Hematopoietic multipotent progenitor cell treated with erythropoietin and hydrocortisone succinate and interleukin-3 and kit ligand, for 8 days (in vitro differentiated cells): ENCODE results near the gene BOC.

ENCODE experiments used
- DNase-seq: peaks from one replicate; pipeline ENCODE4 v3.0.0-alpha.2; 2015

Gene BOC

DNA sequence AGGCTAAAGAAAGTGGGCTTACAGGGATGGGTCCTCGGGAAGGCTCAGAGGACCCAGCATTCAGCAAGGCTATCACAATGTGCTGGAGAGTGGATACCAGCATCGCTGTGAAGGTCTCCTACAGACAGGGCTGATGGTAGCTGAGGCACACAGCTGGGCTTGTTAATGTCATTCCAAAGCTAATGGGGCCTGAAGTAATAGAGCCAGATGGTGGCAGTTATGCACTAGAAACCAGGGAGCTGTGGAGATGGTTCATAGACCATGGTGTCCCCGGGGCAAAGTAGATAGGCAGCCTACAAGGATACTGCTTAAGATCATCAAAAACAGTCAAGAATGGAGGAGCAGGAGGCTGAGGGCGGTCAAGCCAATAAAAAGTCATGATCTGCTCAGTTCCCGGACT lies 24.8 kb upstream of the BOC start:
- DNase-seq = no peak

- DNase-seq = no peak
These were observed 18.1 kb upstream of the BOC start for GRCh38 chr3:113193288-113193687.

- DNase-seq = no peak
These were observed 17.6 kb upstream of the BOC start for GRCh38 chr3:113193719-113194118.

DNA sequence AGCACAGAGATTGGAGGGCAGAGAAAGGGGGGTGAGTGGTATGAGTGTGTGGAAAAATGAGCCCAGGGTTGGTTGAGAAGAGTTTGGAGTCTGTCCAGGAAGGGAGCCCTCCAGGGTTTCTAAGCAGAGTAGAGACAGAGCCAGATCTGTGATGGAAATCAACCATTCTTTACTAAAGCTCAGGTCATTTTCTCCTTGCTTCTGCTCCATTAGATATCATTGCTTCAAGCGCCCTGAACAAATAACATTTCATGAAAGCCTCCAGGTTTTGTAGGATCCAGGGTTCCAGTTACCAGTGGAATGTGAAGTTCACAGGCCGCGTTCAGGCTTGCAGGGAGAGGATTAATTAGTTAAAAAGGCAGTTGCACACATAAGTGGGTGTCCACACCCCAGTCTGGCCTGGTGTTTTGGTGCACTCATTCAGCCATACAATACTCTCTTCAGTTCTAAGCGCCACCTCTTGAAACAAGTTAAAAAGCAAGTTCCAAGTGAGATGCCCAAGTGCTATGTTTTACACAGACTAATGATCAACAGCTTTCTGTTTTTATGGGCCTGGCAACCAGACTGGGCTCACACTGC lies 16.4 kb upstream of the BOC start:
- no peak for DNase-seq

DNA sequence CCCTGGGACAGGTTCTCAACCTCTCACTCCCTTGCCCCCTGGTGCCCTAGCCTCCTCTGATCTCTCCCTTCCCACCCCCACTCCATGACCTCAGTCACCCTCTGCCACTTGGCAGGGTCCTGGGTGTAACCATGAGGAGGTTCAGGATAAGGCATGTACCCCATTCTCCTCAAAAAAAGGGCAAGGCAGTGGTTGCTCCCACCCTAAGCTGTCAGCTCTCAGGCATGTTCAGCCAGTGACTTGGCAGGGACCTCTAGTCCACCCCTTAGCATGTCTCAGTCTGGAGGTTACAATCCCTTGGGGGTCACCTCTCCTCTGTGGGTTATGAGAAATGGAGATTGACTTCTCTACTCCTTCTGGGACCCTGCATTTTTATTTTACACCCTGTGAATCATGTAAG lies 11.0 kb upstream of the BOC start:
- no peak for DNase-seq

- DNase-seq = no peak
These were observed 10.4 kb upstream of the BOC start for GRCh38 chr3:113200946-113201345.

GRCh38 chr3:113204371-113204770 lies 7.0 kb upstream of the BOC start:
- no peak for DNase-seq

- no peak for DNase-seq
These were observed 5.9 kb upstream of the BOC start for GRCh38 chr3:113205481-113205880.

GRCh38 chr3:113210604-113211329 lies 590 bp upstream of the BOC start:
- no peak for DNase-seq

- no peak for DNase-seq
These were observed 940 bp downstream of the BOC start for GRCh38 chr3:113212150-113212843.

DNA sequence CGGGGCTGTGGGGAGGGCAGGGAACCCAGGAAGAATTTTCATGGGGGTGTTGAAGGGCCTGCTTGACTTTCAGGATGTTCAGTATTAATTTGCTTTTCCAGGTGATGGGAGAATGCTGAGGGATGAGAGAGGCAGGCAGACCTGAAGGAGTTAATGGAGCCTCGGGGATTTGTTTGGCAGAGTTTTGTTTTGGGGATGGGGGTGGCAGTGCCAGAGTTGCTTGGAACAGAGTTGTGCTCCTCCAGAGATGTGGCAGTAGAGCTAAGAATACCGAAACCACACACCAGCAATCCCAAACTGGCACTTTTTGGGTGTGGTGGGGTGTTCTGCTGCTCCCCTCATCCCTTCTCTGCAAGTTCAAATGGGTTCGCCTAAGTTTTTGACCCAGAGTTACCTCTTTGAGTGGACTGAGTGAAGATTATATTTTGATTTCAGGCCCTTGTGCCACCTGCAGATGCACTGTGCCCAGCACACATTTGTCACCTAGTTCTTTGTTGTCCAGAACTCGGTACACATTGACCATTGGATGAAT lies 1.6 kb downstream of the BOC start:
- DNase-seq = no peak

GRCh38 chr3:113213896-113214587 lies 2.7 kb downstream of the BOC start:
- no peak for DNase-seq

GRCh38 chr3:113214917-113215595 lies 3.7 kb downstream of the BOC start:
- no peak for DNase-seq

- no peak for DNase-seq
These were observed 5.0 kb downstream of the BOC start for GRCh38 chr3:113216393-113216792.

GRCh38 chr3:113218011-113218680 lies 6.8 kb downstream of the BOC start:
- no peak for DNase-seq

DNA sequence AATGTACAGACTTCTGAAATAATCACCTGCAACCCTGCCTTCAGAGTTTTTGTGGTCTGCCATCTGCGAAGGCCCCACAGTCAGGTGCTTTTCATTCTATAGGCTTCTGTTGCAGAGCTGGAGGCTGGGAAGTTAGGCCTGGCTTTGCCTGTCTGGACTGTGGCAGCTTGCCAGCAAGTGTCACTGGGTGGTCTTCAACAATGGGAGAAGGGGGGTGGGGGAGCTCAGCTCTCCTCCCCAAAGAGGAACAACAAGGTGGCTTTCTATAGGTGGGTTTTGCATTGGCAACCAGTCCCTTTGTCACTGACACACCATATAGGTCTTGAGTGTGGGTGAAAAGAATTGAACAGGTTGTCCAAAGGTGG lies 7.3 kb downstream of the BOC start:
- no peak for DNase-seq

DNA sequence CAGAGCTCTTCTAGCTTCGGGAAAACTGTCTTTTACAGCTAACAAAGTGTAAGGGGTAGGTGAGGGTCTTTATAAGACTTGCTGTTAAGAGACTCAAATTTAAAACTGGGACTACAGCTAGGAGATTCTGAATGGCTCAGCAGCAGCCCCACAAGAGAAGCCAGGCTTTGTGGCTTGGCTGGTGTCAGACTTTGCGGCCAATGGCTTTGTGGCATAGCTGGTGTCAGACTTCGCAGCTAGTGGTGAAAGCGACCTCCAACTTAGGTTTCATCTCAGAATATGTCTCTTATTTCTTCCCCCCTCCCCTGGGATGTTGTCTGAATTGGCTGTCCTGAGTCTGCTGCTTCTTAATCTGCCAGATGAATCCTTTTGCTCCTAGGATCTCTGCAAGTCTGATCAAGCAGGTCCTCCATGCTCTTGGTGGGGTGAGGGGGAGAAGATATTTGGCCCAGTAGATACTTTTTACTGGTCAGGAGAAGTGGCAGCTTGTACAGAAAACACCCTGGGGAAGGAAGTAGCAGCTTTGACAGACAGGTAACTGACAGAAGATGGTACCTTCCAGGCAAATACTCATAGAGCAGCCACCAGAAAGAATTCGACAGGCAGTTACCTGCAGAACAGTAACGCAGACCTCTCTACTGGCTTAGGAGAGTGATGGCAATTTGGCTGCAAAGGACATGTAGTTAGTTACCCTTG lies 8.4 kb downstream of the BOC start:
- no peak for DNase-seq

GRCh38 chr3:113220721-113221120 lies 9.4 kb downstream of the BOC start:
- DNase-seq = no peak

DNA sequence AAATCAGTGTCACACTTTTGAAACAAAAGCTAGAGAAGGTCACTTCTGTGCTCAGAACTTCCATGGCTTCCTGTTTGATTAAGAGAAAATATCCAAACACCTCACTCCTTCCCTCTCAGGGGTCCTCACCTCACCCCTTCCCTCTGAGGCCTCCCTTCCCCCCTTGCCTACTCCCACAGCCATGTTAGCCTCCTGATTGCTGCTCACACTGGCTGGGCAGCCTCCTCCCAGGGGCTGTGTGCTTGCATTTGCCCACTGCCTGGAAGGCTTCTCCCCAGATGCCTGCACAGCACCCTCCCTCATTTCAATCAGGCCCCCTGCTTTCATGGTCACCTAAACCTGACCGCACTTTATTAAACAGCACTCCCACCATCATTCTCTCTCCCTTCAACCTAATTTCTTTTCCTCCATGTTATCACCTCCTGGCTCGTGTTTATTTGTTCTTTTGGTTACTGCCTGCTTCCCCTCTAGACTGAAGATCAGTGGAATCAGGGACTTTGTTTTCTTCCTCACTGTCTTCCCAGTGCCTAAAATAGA lies 10.4 kb downstream of the BOC start:
- DNase-seq = no peak

DNA sequence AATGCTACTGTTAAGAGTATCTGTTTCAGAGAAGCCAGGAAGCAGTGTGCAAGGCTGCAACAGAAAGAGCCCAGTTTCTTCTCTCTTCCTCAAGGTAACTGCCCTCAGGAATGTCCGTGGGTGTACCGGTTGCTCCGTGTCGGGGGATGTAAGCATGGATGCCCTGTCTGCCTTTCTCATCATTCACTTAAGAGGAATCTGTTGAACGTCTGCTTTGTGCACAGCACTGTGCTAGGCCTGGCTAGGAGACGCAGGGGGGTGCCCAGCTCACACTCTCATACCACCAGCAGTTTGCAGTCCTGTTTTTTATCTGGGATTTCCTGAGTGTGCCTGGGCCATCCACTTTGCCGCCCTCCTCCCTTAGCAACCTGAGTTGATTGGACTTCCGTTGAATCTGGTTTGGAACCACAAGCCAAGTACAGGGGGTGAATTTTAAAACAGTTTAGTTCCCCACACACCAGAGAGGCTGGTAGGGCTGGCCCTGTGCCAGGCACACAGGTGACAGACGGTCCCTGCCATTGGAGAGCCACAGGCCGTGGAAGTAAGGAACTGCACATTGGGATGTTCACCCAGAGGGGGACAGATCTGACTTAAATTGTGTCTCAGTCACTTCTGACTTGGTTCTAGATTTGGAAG lies 11.2 kb downstream of the BOC start:
- no peak for DNase-seq
